Bronchial epithelial cell (primary cell): ENCODE measurements around the gene C10orf90. TPM values are rescaled to one million over a fixed set of nuclear protein-coding genes. Genes with fewer than 3 reads are reported as not detected.

Experiments used
- DNase-seq: peaks from one replicate; pipeline ENCODE4 v3.0.0-alpha.2; 2010; ENCODE audit warnings: low read depth
- FAIRE-seq: peaks from 2 replicates; lab custom pipeline; 2011; peaks lifted over from hg19 to GRCh38; lab: Jason Lieb, UNC
- H3K27me3 ChIP-seq: 2 replicates; pipeline ENCODE4 v1.5.1; 2011; ENCODE audit warnings: low read length; ENCODE audit not compliant: control insufficient read depth, insufficient read depth
- H3K36me3 ChIP-seq: 2 replicates; pipeline ENCODE4 v1.5.1; 2011; ENCODE audit warnings: low read length; ENCODE audit not compliant: control insufficient read depth, insufficient read depth
- H3K4me3 ChIP-seq: 2 replicates; pipeline ENCODE4 v1.5.1; 2011; ENCODE audit warnings: mild to moderate bottlenecking, low read depth, low read length, control low read depth
- CTCF ChIP-seq: IDR thresholded peaks from 2 replicates; pipeline ENCODE4 v1.5.1; 2011; ENCODE audit warnings: mild to moderate bottlenecking, moderate library complexity, low read length, control low read depth, inconsistent platforms; ENCODE audit not compliant: insufficient read depth, severe bottlenecking
- total RNA-seq: library from RNA; depleted of rRNA; stranded (reverse); fragments of >200 nt; gene quantifications from 2 replicates; pipeline ENCODE4 v1.2.1, GENCODE V29; 2014

Gene C10orf90
- total RNA-seq, 1 donor from 2014 or later, result not detected

GRCh38 chr10:126658928-126659327 is 11.6 kb downstream of the C10orf90 start:
- H3K27me3 ChIP-seq, result no peaks in the 10 kb centered on the region
- H3K36me3 ChIP-seq, result no peaks in the 10 kb centered on the region
- TF ChIP-seq CTCF, result no peak
- FAIRE-seq (no peak), DNase-seq (no peak)
- H3K4me3 ChIP-seq, result no peak overlapping the region

GRCh38 chr10:126654579-126654978 is 15.9 kb downstream of the C10orf90 start:
- Histone ChIP-seq H3K36me3 (no peaks in the 10 kb centered on the region), H3K4me3 (no peak overlapping the region), H3K27me3 (no peaks in the 10 kb centered on the region)
- no peak for TF ChIP-seq CTCF
- DNase-seq (no peak), FAIRE-seq (no peak)

- FAIRE-seq (no peak), DNase-seq (no peak)
- no peak overlapping the region for H3K4me3 ChIP-seq
- no peaks in the 10 kb centered on the region for H3K27me3 ChIP-seq
- TF ChIP-seq CTCF, result no peak
- no peaks in the 10 kb centered on the region for H3K36me3 ChIP-seq
Observed at GRCh38 chr10:126651467-126651866, 19.0 kb downstream of the C10orf90 start.

GRCh38 chr10:126650161-126650560 is 20.3 kb downstream of the C10orf90 start:
- FAIRE-seq, result no peak
- no peak for DNase-seq
- no peak for TF ChIP-seq CTCF
- no peaks in the 10 kb centered on the region for H3K36me3 ChIP-seq
- no peaks in the 10 kb centered on the region for H3K27me3 ChIP-seq
- H3K4me3 ChIP-seq, result no peak overlapping the region

- Histone ChIP-seq H3K36me3 (no peaks in the 10 kb centered on the region), H3K27me3 (no peaks in the 10 kb centered on the region), H3K4me3 (no peak overlapping the region)
- FAIRE-seq (no peak), DNase-seq (no peak)
- no peak for TF ChIP-seq CTCF
Observed at GRCh38 chr10:126647116-126647515, 23.4 kb downstream of the C10orf90 start.

GRCh38 chr10:126646110-126646509 is 24.4 kb downstream of the C10orf90 start:
- Histone ChIP-seq H3K27me3 (no peaks in the 10 kb centered on the region), H3K4me3 (no peak overlapping the region), H3K36me3 (no peaks in the 10 kb centered on the region)
- DNase-seq (peak; percentile 36), FAIRE-seq (no peak)
- TF ChIP-seq CTCF, result no peak
